Thyroid gland (tissue), 4 donors: ENCODE results near the gene EYA4. TPM values are rescaled to one million over a fixed set of nuclear protein-coding genes. Genes with fewer than 3 reads are reported as not detected.

Experiments used
- DNase-seq, 2 donors: peaks; one replicate each; pipeline ENCODE4 v3.0.0-alpha.2; 2019
- H3K27ac ChIP-seq, 3 donors: fragments of 200-600 bp; sonication (generic); 1 replicate in 2 of 3; 2 replicates in 1 of 3; pipeline ENCODE4 v1.5.1; 2016 to 2019; ENCODE audit warnings: mild to moderate bottlenecking in 1 of 3, moderate library complexity in 1 of 3
- H3K27me3 ChIP-seq: fragments of 200-600 bp; sonication (generic); one replicate; pipeline ENCODE4 v1.5.1; 2019
- H3K36me3 ChIP-seq, 2 donors: fragments of 200-600 bp; sonication (generic); one replicate each; pipeline ENCODE4 v1.5.1; 2016 to 2019
- H3K4me1 ChIP-seq, 2 donors: fragments of 200-600 bp; sonication (generic); one replicate each; pipeline ENCODE4 v1.5.1; 2017 to 2019
- H3K4me3 ChIP-seq, 3 donors: fragments of 200-600 bp; sonication (generic); replicated peaks in 1 of 3; 1 replicate in 2 of 3; 2 replicates in 1 of 3; pipeline ENCODE4 v1.5.1; 2016; ENCODE audit warnings: mild to moderate bottlenecking in 1 of 3
- H3K9me3 ChIP-seq: fragments of 200-600 bp; sonication (generic); one replicate; pipeline ENCODE4 v1.5.1; 2017
- CTCF ChIP-seq, 6 experiments: fragments of 200-600 bp in 3 of 6; fragments of 450-650 bp in 3 of 6; sonication (generic) in 3 of 6; IDR thresholded peaks; one replicate each; pipeline ENCODE4 v1.5.1; 2016 to 2019; ENCODE audit warnings: antibody characterized with exemption in 6 of 6, mild to moderate bottlenecking in 2 of 6, inconsistent platforms in 1 of 6, moderate library complexity in 1 of 6
- POLR2A ChIP-seq, 2 donors: fragments of 450-650 bp; IDR thresholded peaks; one replicate each; pipeline ENCODE4 v1.6.1; 2017; ENCODE audit warnings: antibody characterized with exemption in 2 of 2, mild to moderate bottlenecking in 2 of 2, moderate library complexity in 1 of 2
- WGBS, 2 donors: methylation state at CpG; one replicate each; pipeline ENCODE4 v1.1.5; 2017; 5-methylcytosine and 5-hydroxymethylcytosine counted together
- intact Hi-C: fragments of 100-400 bp; cut with DNase I; formaldehyde crosslinking; loops from one replicate; pipeline ENCODE4 v1.15.1; 2023
- total RNA-seq, 4 donors: library from RNA; depleted of rRNA; stranded (reverse); fragments of >200 nt; gene quantifications; one replicate each; pipeline ENCODE4 v1.2.3, GENCODE V29; 2016

The EYA4 gene
- total RNA-seq, 4 donors from 2014 or later, result 3.3 to 8.2 (median 5.3) TPM

GRCh38 chr6:133314947-133315346 lies 73.8 kb downstream of the EYA4 start:
- H3K27ac ChIP-seq, result no peak overlapping the region
- intact Hi-C loops, result no loop called here
- TF ChIP-seq POLR2A (IDR thresholded peaks at IDR 0.05), result no peak
- no peak for TF ChIP-seq CTCF (IDR thresholded peaks at IDR 0.05)
- WGBS, 2 donors, result 83 to 84% methylated on average over 4 of the region's 4 CpGs
- no peaks in the 10 kb centered on the region for H3K4me1 ChIP-seq
- H3K27me3 ChIP-seq, result no peaks in the 10 kb centered on the region
- DNase-seq, result no peak
- no peaks in the 10 kb centered on the region for H3K36me3 ChIP-seq
- H3K4me3 ChIP-seq, result no peak overlapping the region
- no peaks in the 10 kb centered on the region for H3K9me3 ChIP-seq

- no peaks in the 10 kb centered on the region for H3K27me3 ChIP-seq
- H3K4me3 ChIP-seq, result no peak overlapping the region
- intact Hi-C loops, result no loop called here
- no peaks in the 10 kb centered on the region for H3K9me3 ChIP-seq
- no peaks in the 10 kb centered on the region for H3K36me3 ChIP-seq
- 81 to 84% methylated on average over 5 of the region's 5 CpGs for WGBS, 2 donors
- no peak for TF ChIP-seq POLR2A (IDR thresholded peaks at IDR 0.05)
- no peak for DNase-seq
- no peaks in the 10 kb centered on the region for H3K4me1 ChIP-seq
- H3K27ac ChIP-seq, result no peak overlapping the region
Measured at GRCh38 chr6:133315811-133316210, 74.7 kb downstream of the EYA4 start.

GRCh38 chr6:133317704-133318103 lies 76.5 kb downstream of the EYA4 start:
- DNase-seq, result no peak
- Histone ChIP-seq H3K27me3 (no peaks in the 10 kb centered on the region), H3K36me3 (no peaks in the 10 kb centered on the region), H3K4me1 (no peaks in the 10 kb centered on the region), H3K4me3 (no peak overlapping the region), H3K27ac (no peak overlapping the region), H3K9me3 (no peaks in the 10 kb centered on the region)
- TF ChIP-seq CTCF (IDR thresholded peaks at IDR 0.05) (no peak), POLR2A (IDR thresholded peaks at IDR 0.05) (no peak)
- WGBS, 2 donors, result 94 to 97% methylated on average over 4 of the region's 4 CpGs
- intact Hi-C loops, result no loop called here

GRCh38 chr6:133326584-133326983 lies 85.4 kb downstream of the EYA4 start:
- H3K4me1 ChIP-seq, result no peaks in the 10 kb centered on the region
- 60 to 66% methylated on average over 9 of the region's 9 CpGs for WGBS, 2 donors

GRCh38 chr6:133333852-133334251 lies 92.7 kb downstream of the EYA4 start:
- H3K9me3 ChIP-seq, result no peaks in the 10 kb centered on the region
- WGBS, 2 donors, result 77 to 80% methylated on average over 3 of the region's 3 CpGs
- no peaks in the 10 kb centered on the region for H3K36me3 ChIP-seq
- no peak overlapping the region for H3K27ac ChIP-seq
- no peaks in the 10 kb centered on the region for H3K27me3 ChIP-seq
- H3K4me3 ChIP-seq, result no peak overlapping the region
- TF ChIP-seq POLR2A (IDR thresholded peaks at IDR 0.05), result no peak
- no peak for TF ChIP-seq CTCF (IDR thresholded peaks at IDR 0.05)
- intact Hi-C loops, result no loop called here
- no peak for DNase-seq
- no peaks in the 10 kb centered on the region for H3K4me1 ChIP-seq

More at GRCh38 chr6:133326584-133326983, 85.4 kb downstream of the EYA4 start:
- Histone ChIP-seq H3K27me3 (no peaks in the 10 kb centered on the region), H3K27ac (no peak overlapping the region), H3K4me3 (no peak overlapping the region), H3K36me3 (no peaks in the 10 kb centered on the region), H3K9me3 (no peaks in the 10 kb centered on the region)
- intact Hi-C loops, result no loop called here
- TF ChIP-seq POLR2A (IDR thresholded peaks at IDR 0.05) (no peak), CTCF (IDR thresholded peaks at IDR 0.05) (no peak)
- no peak for DNase-seq

GRCh38 chr6:133337308-133337707 lies 96.2 kb downstream of the EYA4 start:
- no peak overlapping the region for H3K27ac ChIP-seq
- no peaks in the 10 kb centered on the region for H3K36me3 ChIP-seq
- no peaks in the 10 kb centered on the region for H3K27me3 ChIP-seq
- H3K4me3 ChIP-seq, result no peak overlapping the region
- 92 to 93% methylated on average over 1 of the region's 1 CpG for WGBS, 2 donors
- TF ChIP-seq CTCF (IDR thresholded peaks at IDR 0.05) (no peak), POLR2A (IDR thresholded peaks at IDR 0.05) (no peak)
- H3K9me3 ChIP-seq, result no peaks in the 10 kb centered on the region
- intact Hi-C loops, result no loop called here
- no peak for DNase-seq
- peaks cover 0 to 14% of the 10 kb centered on the region in 2 donors for H3K4me1 ChIP-seq
